Measurements from ENCODE around the gene ZNF648. TPM values are rescaled to one million over a fixed set of nuclear protein-coding genes. Genes with fewer than 3 reads are reported as not detected.
"Not testable (repeated sequence)": the region's sequence is repeated elsewhere in the genome, so short reads cannot be mapped to it uniquely, and the experiment has no call there.

The ZNF648 gene, protein sequence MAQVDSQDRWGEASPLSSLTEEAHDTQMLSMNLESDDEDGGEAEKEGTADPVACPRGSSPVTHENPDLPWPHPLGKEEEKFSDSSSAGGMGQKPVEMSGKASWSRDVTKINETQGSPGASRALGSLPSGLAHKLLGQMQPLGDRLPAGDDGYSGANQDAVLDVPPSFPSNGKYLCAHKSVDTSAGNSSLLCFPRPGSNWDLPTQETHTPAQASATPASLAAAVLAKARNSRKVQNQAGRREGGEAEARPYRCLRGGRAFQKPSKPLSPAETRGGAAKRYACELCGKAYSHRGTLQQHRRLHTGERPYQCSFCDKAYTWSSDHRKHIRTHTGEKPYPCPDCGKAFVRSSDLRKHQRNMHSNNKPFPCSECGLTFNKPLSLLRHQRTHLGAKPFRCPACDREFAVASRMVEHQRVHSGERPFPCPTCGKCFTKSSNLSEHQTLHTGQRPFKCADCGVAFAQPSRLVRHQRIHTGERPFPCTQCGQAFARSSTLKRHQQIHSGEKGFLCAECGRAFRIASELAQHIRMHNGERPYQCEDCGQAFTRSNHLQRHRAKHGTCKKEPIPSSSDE
- under 1 TPM in 9 of 12 donors, not detected in 3; 0.04 to 0.20 (median 0.08) TPM for polyA plus RNA-seq (ENCODE audit: insufficient read length in 12 of 12)
- long read RNA-seq, donor 1: 0 reads
- long read RNA-seq, donor 2: 0 reads
- long read RNA-seq, donor 3: 0 reads
- long read RNA-seq, donor 4: 0 reads
- long read RNA-seq, donor 5: 0 reads
- long read RNA-seq, donor 6: 0 reads
- long read RNA-seq, donor 7: 0 reads
- long read RNA-seq, donor 8: 0 reads
- long read RNA-seq, donor 9: 0 reads
- long read RNA-seq, donor 10: 0 reads
- long read RNA-seq, donor 11: 0 reads

GRCh38 chr1:182061594-182061993, at the start of gene ZNF648:
Gene ZNF648, minus strand, starts transcription at chr1:182061712. Its CDS starts 3,702 bp downstream, at chr1:182058010.
- no peak for DNase-seq

- DNase-seq: no peak
Observed at GRCh38 chr1:182110635-182111034, 49.1 kb upstream of the ZNF648 start.

DNA sequence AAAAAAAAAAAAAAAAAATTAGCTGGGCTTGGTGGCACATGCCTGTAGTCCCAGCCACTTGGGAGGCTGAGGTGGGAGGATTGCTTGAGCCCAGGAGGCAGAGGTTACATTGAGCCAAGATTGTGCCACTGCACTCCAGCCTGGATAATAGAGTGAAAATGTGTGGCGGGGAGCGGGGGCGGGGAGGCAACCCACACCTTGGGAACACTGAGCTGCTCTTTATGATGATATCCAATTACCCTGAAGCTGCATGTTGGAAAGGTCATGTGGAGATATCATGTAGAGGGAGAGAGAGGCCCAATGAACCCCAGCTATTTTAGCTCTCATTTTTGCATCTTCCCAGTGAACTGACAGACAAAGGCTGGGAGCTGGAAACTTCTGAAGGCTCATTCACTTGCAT, 48.3 kb upstream of the ZNF648 start:
- DNase-seq: no peak

GRCh38 chr1:182107209-182107608, 45.7 kb upstream of the ZNF648 start:
- DNase-seq: no peak

- DNase-seq: no peak
Observed at GRCh38 chr1:182102043-182102416, 40.5 kb upstream of the ZNF648 start.

- DNase-seq: no peak
Observed at GRCh38 chr1:182101415-182102042, 40.0 kb upstream of the ZNF648 start.

DNA sequence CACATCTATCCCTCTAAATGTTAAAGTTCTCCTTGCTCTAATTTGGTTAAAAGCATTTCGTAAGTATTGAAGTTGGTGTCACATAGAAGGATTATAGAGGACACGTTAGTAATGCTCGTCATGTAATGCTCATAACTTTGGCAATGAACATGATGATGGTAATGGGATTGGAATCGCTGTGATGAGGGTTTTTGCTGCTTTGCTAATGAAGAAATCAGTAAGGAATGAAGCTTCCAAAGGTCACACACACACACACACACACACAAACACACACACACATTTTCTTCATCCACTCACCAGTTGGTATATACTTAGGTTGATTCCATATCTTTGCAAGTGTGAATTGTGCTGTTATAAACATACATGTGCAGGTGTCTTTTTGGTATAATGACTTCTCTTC, 36.8 kb upstream of the ZNF648 start:
- DNase-seq: no peak

DNA sequence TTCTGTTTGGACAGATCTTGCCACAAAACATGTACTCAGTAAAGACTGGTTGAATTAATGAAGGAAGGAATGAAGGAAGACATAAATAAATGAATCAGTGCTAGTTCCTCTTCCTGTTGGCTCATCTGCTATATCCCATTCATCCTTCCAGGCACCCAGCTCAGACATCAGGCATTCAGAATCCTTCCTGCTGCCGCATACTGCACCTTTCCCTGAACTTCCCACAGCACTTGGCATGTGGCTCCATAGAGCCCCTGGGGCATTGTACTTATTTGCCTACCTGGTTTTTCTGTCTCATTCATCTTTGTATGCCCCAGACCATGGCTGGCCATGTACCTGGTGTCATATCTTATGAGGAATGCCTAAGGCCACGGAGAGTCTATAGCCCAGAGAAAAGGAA, 34.4 kb upstream of the ZNF648 start:
- DNase-seq: no peak

GRCh38 chr1:182094514-182095005, 33.0 kb upstream of the ZNF648 start:
- DNase-seq: not testable (repeated sequence)

- no peak for DNase-seq
Observed at GRCh38 chr1:182093781-182094180, 32.3 kb upstream of the ZNF648 start.

DNA sequence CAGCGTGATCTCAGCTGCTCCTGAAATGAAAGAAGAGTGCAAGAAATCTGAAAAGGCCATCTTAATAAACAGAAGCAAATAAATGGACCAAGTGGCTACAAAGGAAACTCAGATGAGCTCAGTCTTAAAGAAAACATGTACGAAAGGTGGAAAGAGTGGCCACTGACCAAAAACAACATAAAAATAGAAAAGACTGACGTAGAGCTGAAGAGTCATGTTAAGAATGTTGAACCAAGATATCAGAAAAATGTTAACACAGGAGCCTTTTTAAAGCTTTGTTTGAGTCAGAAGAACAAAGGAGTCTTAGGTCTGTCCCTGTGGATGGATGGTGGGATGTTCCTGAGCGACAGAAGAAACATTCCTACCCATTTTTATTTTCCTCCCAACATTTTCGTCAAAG, 30.8 kb upstream of the ZNF648 start:
- no peak for DNase-seq

GRCh38 chr1:182091083-182091482, 29.6 kb upstream of the ZNF648 start:
- no peak for DNase-seq

DNA sequence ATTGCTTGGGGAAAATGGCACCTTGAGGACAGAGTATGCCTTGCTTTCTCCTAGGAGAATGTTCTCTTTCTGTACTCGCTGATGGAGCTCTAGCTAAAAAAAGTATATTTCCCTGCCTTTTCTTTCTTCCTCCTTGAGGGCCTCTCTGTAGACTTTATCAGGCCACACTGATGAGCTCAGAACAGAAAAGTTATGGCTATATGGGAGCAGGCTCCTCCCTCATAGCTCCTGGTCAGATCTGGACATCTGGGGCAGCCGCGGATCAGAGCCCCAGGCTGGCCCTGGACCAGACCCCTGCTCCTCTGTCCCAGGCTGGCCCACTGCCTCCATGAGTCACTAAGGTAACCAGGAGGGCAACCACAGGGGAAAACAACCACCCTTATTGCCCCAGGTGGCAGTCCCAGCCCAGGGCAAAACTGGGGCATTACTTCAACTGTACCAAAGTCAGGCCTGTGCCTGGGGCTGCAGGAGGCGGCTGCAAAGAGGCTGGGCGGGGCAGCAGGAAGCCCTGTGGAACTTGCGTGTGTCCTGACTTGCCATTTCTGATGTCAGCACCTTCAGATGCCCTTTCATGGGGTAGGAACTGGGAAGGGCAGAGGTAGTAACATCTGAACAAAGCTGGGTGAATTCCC, 26.3 kb upstream of the ZNF648 start:
- no peak for DNase-seq

- DNase-seq: no peak
Observed at GRCh38 chr1:182087304-182087703, 25.8 kb upstream of the ZNF648 start.

DNA sequence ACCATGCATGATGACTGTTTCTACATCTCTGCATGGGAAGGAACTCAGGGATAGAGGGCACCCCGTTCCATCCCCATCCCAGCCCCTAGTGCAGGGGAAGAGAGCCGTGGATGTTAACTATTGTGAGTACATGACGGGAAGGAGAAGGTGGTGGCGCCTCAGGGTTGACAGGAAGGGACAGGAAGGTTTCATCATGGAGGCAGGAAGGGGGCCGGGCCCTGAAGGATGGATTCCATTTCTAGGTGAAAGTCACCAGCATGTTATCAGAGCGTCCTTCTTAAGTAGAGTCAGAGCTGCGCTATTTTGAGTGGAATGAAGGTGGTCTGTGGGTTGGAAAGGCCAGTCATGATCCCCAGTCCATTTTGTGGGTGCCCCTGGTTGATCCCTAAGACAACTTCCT, 25.1 kb upstream of the ZNF648 start:
- DNase-seq: no peak

DNA sequence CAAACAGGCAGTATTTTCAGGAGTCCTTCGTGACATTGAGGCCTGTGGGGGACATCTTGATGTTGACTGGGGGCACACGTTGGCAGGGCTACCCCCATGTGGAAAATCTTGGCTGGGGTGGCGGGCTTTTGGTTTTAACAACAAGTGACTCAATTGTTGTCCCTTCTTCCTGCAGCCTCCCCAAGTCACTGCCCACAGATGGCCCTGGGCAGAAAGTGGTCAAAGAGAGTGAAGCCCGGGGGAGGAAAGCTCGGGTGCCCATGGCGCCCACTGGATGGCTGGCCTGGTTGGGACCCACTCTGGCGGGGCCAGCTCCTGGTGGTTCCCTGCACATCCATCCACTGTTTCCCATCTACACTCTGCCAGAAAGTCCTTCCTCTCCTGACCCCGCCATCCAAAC, 24.6 kb upstream of the ZNF648 start:
- DNase-seq: no peak

DNA sequence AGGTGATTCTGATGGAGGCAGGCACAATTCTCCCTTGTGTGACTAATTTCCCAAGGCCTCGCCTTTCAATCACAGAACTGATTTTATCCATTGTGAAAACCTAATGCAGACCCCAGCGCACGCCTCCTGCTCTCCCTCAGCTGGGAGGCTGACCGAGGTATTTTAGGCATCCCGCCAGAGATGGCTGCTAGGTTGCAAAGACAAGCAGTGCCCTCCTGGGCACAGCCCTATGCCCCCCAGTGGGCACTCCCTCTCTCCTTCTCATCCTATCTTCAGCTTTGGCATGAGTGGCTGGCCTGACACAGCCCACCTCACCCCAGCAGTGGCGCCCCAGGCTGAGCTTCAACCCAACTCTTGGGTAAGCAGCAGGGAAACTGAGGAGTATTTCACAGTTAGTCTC, 24.2 kb upstream of the ZNF648 start:
- DNase-seq: no peak

DNA sequence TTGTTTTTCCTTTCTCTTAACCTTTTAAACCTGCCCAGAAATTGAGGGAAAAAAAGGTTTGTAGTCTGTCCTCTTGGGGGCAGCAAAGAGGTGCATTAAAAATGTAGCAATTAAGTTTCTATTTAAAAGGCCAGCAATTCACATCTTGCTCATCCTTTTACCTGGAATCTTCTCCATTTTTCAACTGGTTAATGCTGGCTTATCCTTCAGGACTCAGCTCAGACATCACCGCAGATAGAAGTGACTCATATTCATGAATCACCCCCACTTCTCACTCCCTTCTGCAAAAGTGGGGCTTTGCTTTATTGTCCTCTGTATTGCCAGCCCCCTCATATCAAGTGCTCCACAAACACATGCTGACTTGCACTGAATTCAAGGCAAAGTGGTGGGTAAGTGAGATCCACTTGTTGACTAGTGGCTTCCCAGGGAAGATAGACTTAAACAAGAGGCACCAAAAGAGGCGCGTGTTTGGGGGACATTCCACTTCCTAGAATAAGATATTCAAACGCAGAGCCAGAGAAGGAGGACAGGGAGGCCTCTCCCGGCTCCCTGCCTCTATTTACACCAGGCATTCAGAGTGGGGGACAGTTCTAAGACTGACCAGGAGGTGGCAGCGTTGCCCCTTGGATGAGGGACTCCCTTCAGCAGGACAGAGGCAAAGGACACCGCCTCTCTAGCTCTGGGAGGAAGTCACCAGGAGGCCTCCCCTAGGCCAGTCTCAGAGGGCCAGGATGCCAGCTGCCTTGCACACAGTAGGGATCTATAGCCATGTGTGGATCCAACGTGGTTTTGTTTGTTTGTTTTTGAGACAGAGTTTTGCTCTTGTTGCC, 23.2 kb upstream of the ZNF648 start:
- peak; percentile 77 for DNase-seq

DNA sequence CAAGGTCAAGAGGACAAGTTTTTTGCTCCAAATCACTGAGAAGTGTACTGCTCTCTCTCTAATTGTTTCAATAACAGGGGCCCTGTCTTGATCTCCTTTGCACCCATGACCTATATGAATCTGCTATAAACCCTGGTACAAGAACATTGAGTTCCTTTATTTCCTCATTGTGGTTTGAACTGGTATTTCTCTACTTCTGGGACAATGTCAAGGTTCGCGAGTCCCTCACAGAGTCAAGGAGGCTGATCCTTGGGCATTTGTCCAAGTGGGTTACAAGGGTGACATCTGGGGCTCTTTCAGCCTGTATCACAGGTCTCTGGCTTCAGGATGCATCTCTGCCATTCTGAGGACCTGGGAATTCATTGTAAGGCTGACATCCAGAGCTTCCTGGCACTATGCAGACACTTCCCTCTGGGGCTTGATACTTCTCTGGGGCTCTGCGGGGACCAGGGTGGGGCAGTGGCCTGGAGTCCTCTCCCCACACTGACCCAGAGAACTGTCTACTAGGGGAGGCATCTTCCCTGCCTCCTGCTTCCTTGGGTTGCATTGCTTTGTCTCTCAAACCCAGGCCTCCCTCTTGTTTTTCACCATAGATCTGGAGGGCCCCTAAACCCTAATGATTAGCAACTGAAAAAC, 22.5 kb upstream of the ZNF648 start:
- DNase-seq: no peak

GRCh38 chr1:182080955-182081582, 19.6 kb upstream of the ZNF648 start:
- DNase-seq: peak; percentile 13
